NCI-H2029 treated with DMSO at 0.1 percent for 48 hours (cell line): Measurements from ENCODE around the gene AWAT2.

Experiments
- DNase-seq: peaks from one replicate; lab custom pipeline; 2025; lab: John Stamatoyannopoulos, UW

Gene AWAT2

GRCh38 chrX:70042399-70043371 lies 7.1 kb downstream of the AWAT2 start:
- no peak for DNase-seq

GRCh38 chrX:70041993-70042392 lies 7.7 kb downstream of the AWAT2 start:
- no peak for DNase-seq

GRCh38 chrX:70039758-70040157 lies 10.0 kb downstream of the AWAT2 start:
- no peak for DNase-seq

GRCh38 chrX:70038951-70039350 lies 10.8 kb downstream of the AWAT2 start:
- no peak for DNase-seq

- no peak for DNase-seq
These were observed 11.2 kb downstream of the AWAT2 start for GRCh38 chrX:70038515-70038914.

GRCh38 chrX:70034646-70035045 lies 15.1 kb downstream of the AWAT2 start:
- no peak for DNase-seq

- no peak for DNase-seq
These were observed 16.2 kb downstream of the AWAT2 start for GRCh38 chrX:70033348-70034051.

GRCh38 chrX:70032792-70033191 lies 16.9 kb downstream of the AWAT2 start:
- no peak for DNase-seq

GRCh38 chrX:70030301-70030767 lies 19.4 kb downstream of the AWAT2 start:
- peak; percentile 6 for DNase-seq

- no peak for DNase-seq
These were observed 19.9 kb downstream of the AWAT2 start for GRCh38 chrX:70029863-70030262.

- DNase-seq = no peak
These were observed 22.9 kb downstream of the AWAT2 start for GRCh38 chrX:70026851-70027200.

- no peak for DNase-seq
These were observed 23.5 kb downstream of the AWAT2 start for GRCh38 chrX:70026112-70026850.

GRCh38 chrX:70025464-70025863 lies 24.3 kb downstream of the AWAT2 start:
- DNase-seq = no peak

GRCh38 chrX:70022616-70023015 lies 27.1 kb downstream of the AWAT2 start:
- DNase-seq = no peak

- no peak for DNase-seq
These were observed 33.2 kb downstream of the AWAT2 start for GRCh38 chrX:70016513-70016912.

GRCh38 chrX:70013466-70014381 lies 36.0 kb downstream of the AWAT2 start:
- DNase-seq = no peak

GRCh38 chrX:70012756-70013155 lies 37.0 kb downstream of the AWAT2 start:
- no peak for DNase-seq

GRCh38 chrX:70009970-70010369 lies 39.8 kb downstream of the AWAT2 start:
- DNase-seq = no peak

GRCh38 chrX:70009049-70009448 lies 40.7 kb downstream of the AWAT2 start:
- no peak for DNase-seq

- no peak for DNase-seq
These were observed 41.8 kb downstream of the AWAT2 start for GRCh38 chrX:70007946-70008345.

- no peak for DNase-seq
These were observed 47.9 kb downstream of the AWAT2 start for GRCh38 chrX:70001708-70002341.
